HG03139 (cell line): ENCODE measurements around the gene PPP1R1A.

ENCODE experiments used
- ATAC-seq: cut with Tn5 transposase; IDR thresholded peaks from one replicate; pipeline ENCODE4 v1.9.1; 2021; ENCODE audit not compliant: unreplicated experiment

PPP1R1A gene

GRCh38 chr12:54603872-54604271, 15.4 kb upstream of the PPP1R1A start:
- no peak for ATAC-seq

- ATAC-seq = peak; percentile 96
These were observed 14.8 kb upstream of the PPP1R1A start for GRCh38 chr12:54603173-54603814.

- ATAC-seq = no peak
These were observed 14.2 kb upstream of the PPP1R1A start for GRCh38 chr12:54602661-54603060.

GRCh38 chr12:54601841-54602240, 13.4 kb upstream of the PPP1R1A start:
- ATAC-seq = no peak

- ATAC-seq = no peak
These were observed 10.5 kb upstream of the PPP1R1A start for GRCh38 chr12:54598970-54599369.

GRCh38 chr12:54596526-54596946, 8.1 kb upstream of the PPP1R1A start:
- ATAC-seq = no peak

- ATAC-seq = no peak
These were observed 7.0 kb upstream of the PPP1R1A start for GRCh38 chr12:54595471-54595870.

- no peak for ATAC-seq
These were observed 5.3 kb upstream of the PPP1R1A start for GRCh38 chr12:54593725-54594124.

- no peak for ATAC-seq
These were observed 4.7 kb upstream of the PPP1R1A start for GRCh38 chr12:54593135-54593534.

GRCh38 chr12:54592316-54592715, 3.9 kb upstream of the PPP1R1A start:
- ATAC-seq = no peak

- no peak for ATAC-seq
These were observed 2.6 kb upstream of the PPP1R1A start for GRCh38 chr12:54590978-54591591.

- ATAC-seq = no peak
These were observed 1.5 kb upstream of the PPP1R1A start for GRCh38 chr12:54589964-54590363.

- ATAC-seq = no peak
These were observed 420 bp upstream of the PPP1R1A start for GRCh38 chr12:54588890-54589267.

- no peak for ATAC-seq
These were observed 1.1 kb downstream of the PPP1R1A start for GRCh38 chr12:54587315-54587873.

- no peak for ATAC-seq
These were observed 1.8 kb downstream of the PPP1R1A start for GRCh38 chr12:54586620-54587019.

GRCh38 chr12:54585243-54585642, 3.2 kb downstream of the PPP1R1A start:
- no peak for ATAC-seq

- ATAC-seq = no peak
These were observed 4.3 kb downstream of the PPP1R1A start for GRCh38 chr12:54584128-54584527.

- no peak for ATAC-seq
These were observed 4.7 kb downstream of the PPP1R1A start for GRCh38 chr12:54583726-54584125.

- no peak for ATAC-seq
These were observed 7.0 kb downstream of the PPP1R1A start for GRCh38 chr12:54581412-54581811.

- ATAC-seq = peak; percentile 88
These were observed 8.6 kb downstream of the PPP1R1A start for GRCh38 chr12:54579696-54580333.

GRCh38 chr12:54579258-54579657, 9.2 kb downstream of the PPP1R1A start:
- no peak for ATAC-seq

GRCh38 chr12:54578778-54579177, 9.7 kb downstream of the PPP1R1A start:
- no peak for ATAC-seq
